PC-9 (cell line): ENCODE data around the gene PAXX.

ENCODE experiments used
- CTCF ChIP-seq: fragments of 200-600 bp; sonication (generic); conservative IDR thresholded peaks from 2 replicates; pipeline ENCODE4 v1.6.1; 2017; ENCODE audit warnings: mixed run types, antibody characterized with exemption, mild to moderate bottlenecking, moderate library complexity
- EZH2 ChIP-seq: fragments of 200-600 bp; sonication (generic); IDR thresholded peaks from 2 replicates; pipeline ENCODE4 v1.8.0; 2017; ENCODE audit warnings: antibody characterized with exemption, low read depth

GRCh38 chr9:137034709-137035506 lies 42.7 kb downstream of the PAXX start:
- TF ChIP-seq CTCF, result peak; percentile 87
- no peak for TF ChIP-seq EZH2
